Measurements from ENCODE around the gene LCN15. TPM values are rescaled to one million over a fixed set of nuclear protein-coding genes. Genes with fewer than 3 reads are reported as not detected.

LCN15 gene
- total RNA-seq, 1 experiment from 2014 or later, result not detected

DNA sequence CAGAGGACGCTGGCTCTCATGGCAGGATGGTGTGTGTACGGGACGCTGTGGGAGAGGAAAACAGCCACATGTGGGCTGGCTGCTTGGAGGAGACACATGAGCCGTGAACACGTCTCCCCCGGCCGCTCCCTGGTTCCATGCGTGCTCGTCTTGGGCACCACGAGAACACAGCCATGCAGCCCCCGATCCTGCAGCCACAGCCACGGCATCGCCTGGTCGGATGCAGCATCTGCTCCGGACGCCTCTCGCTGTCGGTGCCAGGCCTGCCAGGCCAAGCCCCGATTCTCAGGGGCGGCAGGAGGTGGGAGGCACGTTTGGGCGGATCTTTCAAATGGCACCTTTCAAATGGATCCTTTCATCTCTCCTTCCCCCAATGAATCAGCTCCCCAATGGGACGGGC lies 24.8 kb downstream of the LCN15 start:
- ChIA-PET POLR2A (ENCODE audit: unreplicated experiment) (no interaction called here), CTCF (no interaction called here)
- no peaks in the 10 kb centered on the region for H4K20me1 ChIP-seq (ENCODE audit: insufficient read depth)
- no peaks in the 10 kb centered on the region for H3K9me2 ChIP-seq (ENCODE audit: insufficient read depth)
- no peak overlapping the region for H2AFZ ChIP-seq
- H3K4me3 ChIP-seq, result no peak overlapping the region
- no peaks in the 10 kb centered on the region for H3K36me3 ChIP-seq (ENCODE audit: low read depth)
- TF ChIP-seq EZH2 (IDR thresholded peaks at IDR 0.05; ENCODE audit: low read depth) (no peak), CTCF (conservative IDR thresholded peaks at IDR 0.05) (no peak)
- no peak for DNase-seq
- H3K4me1 ChIP-seq (replicated peaks; ENCODE audit: insufficient read depth), result no peaks in the 10 kb centered on the region
- no peaks in the 10 kb centered on the region for H3K9me3 ChIP-seq (ENCODE audit: insufficient read depth, low read depth)
- intact Hi-C loops (cut with micrococcal nuclease; ENCODE audit: unreplicated experiment), result no loop called here
- no peak overlapping the region for H3K27ac ChIP-seq
- H3K79me2 ChIP-seq (ENCODE audit: low read depth), result no peaks in the 10 kb centered on the region
- H3K27me3 ChIP-seq (ENCODE audit: insufficient read depth, low read depth), result peaks cover 69% of the 10 kb centered on the region
- H3K4me2 ChIP-seq, result no peak overlapping the region
- no TSS peak for BruUV-seq (replicated peaks)
- no peaks in the 10 kb centered on the region; the same call in 1 of the 2 replicates for H3F3A ChIP-seq (ENCODE audit: insufficient read depth, low read depth)

DNA sequence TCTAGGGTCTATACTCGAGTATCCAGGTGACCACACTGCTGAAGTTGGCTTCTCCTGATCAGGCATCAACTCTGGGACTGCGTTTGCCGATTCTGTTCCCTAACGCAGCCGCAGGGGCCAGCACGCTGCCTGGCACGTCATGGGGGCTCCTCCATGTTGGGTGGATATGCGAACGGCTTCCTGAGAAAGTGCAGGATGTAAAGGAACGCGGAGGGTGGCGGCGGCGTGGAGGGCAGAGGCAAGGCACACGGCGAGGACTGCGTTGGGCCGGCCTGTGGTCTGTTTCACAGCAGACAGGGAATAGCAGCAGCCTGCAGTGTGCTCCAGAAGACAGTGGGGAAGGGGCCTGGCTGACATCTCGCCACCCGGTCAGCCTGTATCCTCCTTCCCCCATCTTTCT lies 25.4 kb downstream of the LCN15 start:
- POLR2A ChIA-PET (ENCODE audit: unreplicated experiment), result no interaction called here

GRCh38 chr9:136735812-136736480 lies 28.4 kb downstream of the LCN15 start:
- Histone ChIP-seq H3K27me3 (ENCODE audit: insufficient read depth, low read depth) (peaks cover 33% of the 10 kb centered on the region), H3K4me1 (replicated peaks; ENCODE audit: insufficient read depth) (no peaks in the 10 kb centered on the region), H3K4me3 (no peak overlapping the region), H4K20me1 (ENCODE audit: insufficient read depth) (no peaks in the 10 kb centered on the region), H3K9me2 (ENCODE audit: insufficient read depth) (no peaks in the 10 kb centered on the region), H3K4me2 (no peak overlapping the region), H3K79me2 (ENCODE audit: low read depth) (peaks cover 7% of the 10 kb centered on the region; the same call in 1 of the 2 replicates), H3F3A (ENCODE audit: insufficient read depth, low read depth) (peaks cover 9% of the 10 kb centered on the region), H2AFZ (no peak overlapping the region), H3K27ac (no peak overlapping the region), H3K36me3 (ENCODE audit: low read depth) (no peaks in the 10 kb centered on the region), H3K9me3 (ENCODE audit: insufficient read depth, low read depth) (no peaks in the 10 kb centered on the region)
- no peak for TF ChIP-seq EZH2 (IDR thresholded peaks at IDR 0.05; ENCODE audit: low read depth)
- no peak for TF ChIP-seq CTCF (conservative IDR thresholded peaks at IDR 0.05)
- ChIA-PET CTCF (no interaction called here), POLR2A (ENCODE audit: unreplicated experiment) (interaction anchor here (0.7 kb wide), 1 partner anchor 13 kb away, joined by 3 read pairs; no protein-coding TSS in a partner anchor)
- BruUV-seq (replicated peaks), result no TSS peak
- intact Hi-C loops (cut with micrococcal nuclease; ENCODE audit: unreplicated experiment), result no loop called here
- DNase-seq, result no peak

More for the DNA sequence above, 25.4 kb downstream of the LCN15 start:
- no peak overlapping the region for H3K4me3 ChIP-seq
- H2AFZ ChIP-seq, result no peak overlapping the region
- no peak for DNase-seq
- no peaks in the 10 kb centered on the region for H3K9me3 ChIP-seq (ENCODE audit: insufficient read depth, low read depth)
- no peaks in the 10 kb centered on the region; the same call in 1 of the 2 replicates for H3F3A ChIP-seq (ENCODE audit: insufficient read depth, low read depth)
- H4K20me1 ChIP-seq (ENCODE audit: insufficient read depth), result no peaks in the 10 kb centered on the region
- H3K79me2 ChIP-seq (ENCODE audit: low read depth), result no peaks in the 10 kb centered on the region
- H3K36me3 ChIP-seq (ENCODE audit: low read depth), result no peaks in the 10 kb centered on the region
- intact Hi-C loops (cut with micrococcal nuclease; ENCODE audit: unreplicated experiment), result no loop called here
- H3K4me1 ChIP-seq (replicated peaks; ENCODE audit: insufficient read depth), result no peaks in the 10 kb centered on the region
- no peak overlapping the region for H3K4me2 ChIP-seq
- H3K9me2 ChIP-seq (ENCODE audit: insufficient read depth), result no peaks in the 10 kb centered on the region
- H3K27ac ChIP-seq, result no peak overlapping the region
- peaks cover 63% of the 10 kb centered on the region for H3K27me3 ChIP-seq (ENCODE audit: insufficient read depth, low read depth)
- BruUV-seq (replicated peaks), result no TSS peak
- TF ChIP-seq EZH2 (IDR thresholded peaks at IDR 0.05; ENCODE audit: low read depth) (no peak), CTCF (conservative IDR thresholded peaks at IDR 0.05) (no peak)
- CTCF ChIA-PET, result no interaction called here
